GM13976 (cell line): ENCODE measurements around the gene UIMC1.
A peak's percentile ranks its signal among the peaks of the same experiment; 100 is the strongest.

ENCODE experiments used
- DNase-seq: peaks from one replicate; pipeline ENCODE4 v3.0.0; 2012; ENCODE audit warnings: low spot score
- CTCF ChIP-seq: IDR thresholded peaks from 2 replicates; pipeline ENCODE4 v1.5.1; 2012; ENCODE audit warnings: borderline replicate concordance, mild to moderate bottlenecking; ENCODE audit not compliant: insufficient read depth; ENCODE audit errors: extremely low read depth, missing control alignments, control extremely low read depth
- in situ Hi-C: fragments of 300-500 bp; cut with MboI; formaldehyde crosslinking; loops from one replicate; pipeline ENCODE4 v1.12.0; 2022; ENCODE audit warnings: low sequenced_read_pairs, mixed read lengths, inconsistent platforms; ENCODE audit not compliant: unreplicated experiment

The UIMC1 gene

GRCh38 chr5:176901260-176902101 is 105.1 kb downstream of the UIMC1 start:
- in situ Hi-C loops = no loop called here
- peak; percentile 58 for DNase-seq
- TF ChIP-seq CTCF = no peak

GRCh38 chr5:176900780-176901204 is 105.8 kb downstream of the UIMC1 start:
- no peak for TF ChIP-seq CTCF
- in situ Hi-C loops = no loop called here
- no peak for DNase-seq

GRCh38 chr5:176899946-176900779 is 106.4 kb downstream of the UIMC1 start:
- in situ Hi-C loops = no loop called here
- DNase-seq = no peak

GRCh38 chr5:176899296-176899891 is 107.2 kb downstream of the UIMC1 start, which contains the start of gene HK3:
TSS of gene HK3 (minus strand) at chr5:176899346. CDS start at chr5:176896159, 3,187 bp downstream.
- no peak for DNase-seq

More at GRCh38 chr5:176899946-176900779, 106.4 kb downstream of the UIMC1 start:
- TF ChIP-seq CTCF = no peak

GRCh38 chr5:176897263-176897662 is 109.3 kb downstream of the UIMC1 start:
- TF ChIP-seq CTCF = no peak
- in situ Hi-C loops = no loop called here
- DNase-seq = no peak

More at GRCh38 chr5:176899296-176899891, 107.2 kb downstream of the UIMC1 start, which contains the start of gene HK3:
- TF ChIP-seq CTCF = no peak
- in situ Hi-C loops = no loop called here

GRCh38 chr5:176895831-176896230 is 110.7 kb downstream of the UIMC1 start:
- DNase-seq = no peak
- TF ChIP-seq CTCF = no peak
- in situ Hi-C loops = no loop called here
